Caco-2 (cell line): ENCODE data around the gene PF4V1. TPM values are rescaled to one million over a fixed set of nuclear protein-coding genes. Genes with fewer than 3 reads are reported as not detected.

Experiments used
- BruUV-seq: library from RNA; stranded (reverse); fragments of 400-500 nt; replicated peaks from 2 replicates; lab custom pipeline; 2021; lab: Mats Ljungman, UMichigan
- CTCF ChIA-PET: fragments of 300-600 bp; sonication (Branson Sonifier 250); formaldehyde crosslinking; loops from one replicate; lab custom pipeline; 2022; ENCODE audit warnings: antibody characterized with exemption; lab: Charles Lee
- POLR2A ChIA-PET: fragments of 300-600 bp; sonication (Branson Sonifier 250); formaldehyde crosslinking; loops from one replicate; lab custom pipeline; 2022; ENCODE audit warnings: antibody characterized with exemption; lab: Charles Lee
- DNase-seq, 2 experiments: peaks; one replicate each; pipeline versions ENCODE4 v3.0.0 to v3.0.0-alpha.2; 2020 to 2022
- H3K27me3 ChIP-seq: replicated peaks from 2 replicates; pipeline ENCODE4 v1.6.0; 2011; ENCODE audit warnings: low read length; ENCODE audit not compliant: control insufficient read depth, insufficient read depth
- H3K36me3 ChIP-seq: 2 replicates; pipeline ENCODE4 v1.5.1; 2011; ENCODE audit warnings: low read length; ENCODE audit not compliant: control insufficient read depth, insufficient read depth
- H3K4me1 ChIP-seq: fragments of 250-450 bp; sonication (Bioruptor Pico); 2 replicates; pipeline ENCODE4 v1.5.1; 2020; ENCODE audit warnings: mild to moderate bottlenecking
- H3K4me3 ChIP-seq: 2 replicates; pipeline ENCODE4 v1.5.1; 2011; ENCODE audit warnings: low read depth, mild to moderate bottlenecking, control low read depth, low read length
- H3K9me3 ChIP-seq: fragments of 250-450 bp; sonication (Bioruptor Pico); 2 replicates; pipeline ENCODE4 v1.5.1; 2020; ENCODE audit warnings: mild to moderate bottlenecking, moderate library complexity
- H3K27ac Mint-ChIP-seq: one replicate; pipeline ENCODE4 v1.8.0; 2022; ENCODE audit warnings: mixed read lengths; ENCODE audit not compliant: unreplicated experiment
- H3K27me3 Mint-ChIP-seq: one replicate; pipeline ENCODE4 v1.8.0; 2022; ENCODE audit warnings: mixed read lengths; ENCODE audit not compliant: insufficient read depth, unreplicated experiment
- H3K36me3 Mint-ChIP-seq: one replicate; pipeline ENCODE4 v1.8.0; 2022; ENCODE audit warnings: mild to moderate bottlenecking, mixed read lengths; ENCODE audit not compliant: insufficient read depth, unreplicated experiment
- H3K4me1 Mint-ChIP-seq: one replicate; pipeline ENCODE4 v1.8.0; 2022; ENCODE audit warnings: low read depth, mixed read lengths; ENCODE audit not compliant: unreplicated experiment
- H3K4me3 Mint-ChIP-seq: one replicate; pipeline ENCODE4 v1.8.0; 2022; ENCODE audit warnings: mild to moderate bottlenecking, moderate library complexity, mixed read lengths; ENCODE audit not compliant: unreplicated experiment
- H3K9me3 Mint-ChIP-seq: one replicate; pipeline ENCODE4 v1.8.0; 2022; ENCODE audit warnings: mixed read lengths; ENCODE audit not compliant: unreplicated experiment
- CTCF ChIP-seq, 2 experiments: fragments of 200-600 bp in 1 of 2; IDR thresholded peaks; 1 replicate in 1 of 2; 2 replicates in 1 of 2; pipeline versions ENCODE4 v1.5.1 to v1.8.0; 2011 to 2022; ENCODE audit warnings: antibody characterized with exemption in 1 of 2, control low read depth in 1 of 2, inconsistent platforms in 1 of 2, low read depth in 1 of 2, low read length in 1 of 2, mild to moderate bottlenecking in 1 of 2, moderate library complexity in 1 of 2; ENCODE audit not compliant: insufficient read depth in 1 of 2, severe bottlenecking in 1 of 2, unreplicated experiment in 1 of 2
- intact Hi-C: fragments of 100-400 bp; cut with micrococcal nuclease; formaldehyde crosslinking; loops from one replicate; pipeline ENCODE4 v1.10.0; 2022; ENCODE audit not compliant: unreplicated experiment
- total RNA-seq: library from RNA; stranded (reverse); gene quantifications from 2 replicates; pipeline ENCODE4 v1.2.3, GENCODE V29; 2022

Gene PF4V1
- total RNA-seq, 1 experiment from 2014 or later = not detected

DNA sequence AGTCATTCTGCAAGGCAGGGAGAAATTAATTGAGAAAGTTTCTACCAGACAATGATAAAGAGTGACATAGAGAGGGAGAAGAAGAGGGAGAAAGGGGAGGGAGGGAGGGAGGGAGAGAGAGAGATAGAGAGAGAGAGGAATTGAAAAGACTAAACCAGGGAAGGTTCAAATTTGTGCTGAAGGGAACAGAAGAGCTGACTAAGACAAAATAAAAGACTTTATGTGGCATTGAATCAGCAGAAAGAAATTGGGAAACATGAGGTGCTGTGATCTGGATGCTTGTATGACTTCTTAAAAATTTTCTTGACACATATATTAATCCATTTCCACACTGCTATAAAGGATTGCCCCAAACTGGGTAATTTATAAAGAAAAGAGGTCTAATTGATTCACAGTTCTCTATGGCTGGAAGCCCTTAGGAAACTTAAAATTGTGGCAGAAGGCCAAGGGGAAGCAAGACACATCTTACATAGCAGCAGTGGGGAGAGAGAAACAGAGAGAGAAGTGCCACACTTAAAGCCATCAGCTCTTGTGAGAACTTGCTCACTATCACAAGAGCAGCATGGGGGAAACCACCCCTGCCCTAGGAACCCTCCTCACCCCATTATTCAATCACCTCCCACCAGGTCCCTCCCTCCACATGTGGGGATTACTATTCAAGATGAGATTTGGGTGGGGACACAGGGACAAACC lies 30.1 kb upstream of the PF4V1 start:
- no peak overlapping the region for H3K4me3 ChIP-seq
- Mint-ChIP-seq H3K27ac (no peak overlapping the region), H3K36me3 (no peaks in the 10 kb centered on the region), H3K27me3 (peaks cover 15% of the 10 kb centered on the region), H3K4me3 (no peak overlapping the region), H3K4me1 (no peaks in the 10 kb centered on the region), H3K9me3 (no peaks in the 10 kb centered on the region)
- intact Hi-C loops = no loop called here
- ChIA-PET POLR2A (no interaction called here), CTCF (no interaction called here)
- no peaks in the 10 kb centered on the region; the same call in 1 of the 2 replicates for H3K36me3 ChIP-seq
- BruUV-seq = no TSS peak
- no peaks in the 10 kb centered on the region for H3K4me1 ChIP-seq
- DNase-seq = no peak
- no peaks in the 10 kb centered on the region for H3K27me3 ChIP-seq
- no peaks in the 10 kb centered on the region for H3K9me3 ChIP-seq
- TF ChIP-seq CTCF (IDR thresholded peaks at IDR 0.05; ENCODE audit: insufficient read depth in 1 of 2, low read depth in 1 of 2, low read length in 1 of 2, severe bottlenecking in 1 of 2, unreplicated experiment in 1 of 2) = no peak

DNA sequence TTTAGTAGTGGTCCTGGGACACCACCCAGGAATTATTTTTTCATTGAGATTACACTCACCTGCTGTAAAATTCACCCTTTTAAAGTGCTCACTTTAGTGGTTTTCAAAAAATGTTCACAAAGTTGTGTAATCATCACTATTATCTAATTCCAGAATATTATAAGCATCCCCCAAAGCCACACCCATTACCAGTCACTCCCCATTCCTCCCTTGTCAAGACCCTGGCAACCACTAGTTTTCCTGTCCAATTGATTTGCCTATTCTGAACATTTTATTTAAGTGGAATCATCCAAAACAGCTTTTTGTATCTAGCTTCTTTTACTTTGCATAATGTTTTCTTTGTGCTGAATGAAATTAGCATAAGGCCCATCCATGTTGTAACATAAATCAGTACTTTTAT lies 29.3 kb upstream of the PF4V1 start:
- no peak for TF ChIP-seq CTCF (IDR thresholded peaks at IDR 0.05; ENCODE audit: insufficient read depth in 1 of 2, low read depth in 1 of 2, low read length in 1 of 2, severe bottlenecking in 1 of 2, unreplicated experiment in 1 of 2)
- CTCF ChIA-PET = no interaction called here
- Histone ChIP-seq H3K27me3 (no peaks in the 10 kb centered on the region), H3K36me3 (no peaks in the 10 kb centered on the region; the same call in 1 of the 2 replicates), H3K4me1 (no peaks in the 10 kb centered on the region), H3K4me3 (no peak overlapping the region), H3K9me3 (no peaks in the 10 kb centered on the region)
- Mint-ChIP-seq H3K27ac (no peak overlapping the region), H3K27me3 (peaks cover 15% of the 10 kb centered on the region), H3K4me3 (no peak overlapping the region), H3K9me3 (no peaks in the 10 kb centered on the region), H3K36me3 (no peaks in the 10 kb centered on the region), H3K4me1 (no peaks in the 10 kb centered on the region)
- POLR2A ChIA-PET = no interaction called here
- DNase-seq = no peak
- BruUV-seq = no TSS peak
- intact Hi-C loops = no loop called here

GRCh38 chr4:73828956-73829355 lies 24.1 kb upstream of the PF4V1 start:
- intact Hi-C loops = no loop called here
- Mint-ChIP-seq H3K4me3 (no peak overlapping the region), H3K36me3 (no peaks in the 10 kb centered on the region), H3K27ac (no peak overlapping the region), H3K4me1 (no peaks in the 10 kb centered on the region), H3K27me3 (peaks cover 4% of the 10 kb centered on the region), H3K9me3 (no peaks in the 10 kb centered on the region)
- DNase-seq = no peak
- no TSS peak for BruUV-seq
- H3K9me3 ChIP-seq = no peaks in the 10 kb centered on the region
- no peaks in the 10 kb centered on the region for H3K27me3 ChIP-seq
- H3K4me3 ChIP-seq = no peak overlapping the region
- no peaks in the 10 kb centered on the region for H3K4me1 ChIP-seq
- ChIA-PET CTCF (no interaction called here), POLR2A (no interaction called here)
- no peaks in the 10 kb centered on the region for H3K36me3 ChIP-seq
- TF ChIP-seq CTCF (IDR thresholded peaks at IDR 0.05; ENCODE audit: insufficient read depth in 1 of 2, low read depth in 1 of 2, low read length in 1 of 2, severe bottlenecking in 1 of 2, unreplicated experiment in 1 of 2) = no peak
